Heart right ventricle (tissue), 16 donors: Measurements from ENCODE around the gene TNFRSF18. TPM values are rescaled to one million over a fixed set of nuclear protein-coding genes. Genes with fewer than 3 reads are reported as not detected.

Experiments
- ATAC-seq, 8 donors: fragments of 200-7000 bp; cut with Tn5 transposase; one replicate each; pipeline ENCODE4 v1.9.1; 2020; ENCODE audit warnings: mild to moderate bottlenecking in 8 of 8, moderate library complexity in 8 of 8, moderate number of reproducible peaks in 1 of 8
- DNase-seq, 2 donors: peaks; one replicate each; pipeline ENCODE4 v3.0.0-alpha.2; 2020
- H3K27ac ChIP-seq, 10 donors: fragments of 200-600 bp; sonication (generic) in 2 of 10; one replicate each; pipeline versions ENCODE4 v1.5.0 to v1.8.0; 2020 to 2022; ENCODE audit warnings: mild to moderate bottlenecking in 3 of 10
- H3K27me3 ChIP-seq, 7 donors: fragments of 200-600 bp; one replicate each; pipeline ENCODE4 v1.8.0; 2021 to 2022; ENCODE audit warnings: mild to moderate bottlenecking in 2 of 7
- H3K36me3 ChIP-seq, 9 donors: fragments of 200-600 bp; sonication (generic) in 1 of 9; one replicate each; pipeline versions ENCODE4 v1.5.0 to v1.8.0; 2020 to 2022; ENCODE audit warnings: mild to moderate bottlenecking in 2 of 9
- H3K4me1 ChIP-seq, 9 donors: fragments of 200-600 bp; sonication (generic) in 1 of 9; one replicate each; pipeline versions ENCODE4 v1.5.0 to v1.8.0; 2020 to 2022; ENCODE audit warnings: mild to moderate bottlenecking in 4 of 9
- H3K4me3 ChIP-seq, 10 donors: fragments of 200-600 bp; sonication (generic) in 2 of 10; one replicate each; pipeline versions ENCODE4 v1.5.0 to v1.8.0; 2020 to 2022; ENCODE audit warnings: mild to moderate bottlenecking in 7 of 10, moderate library complexity in 2 of 10
- H3K9me3 ChIP-seq, 11 donors: fragments of 200-600 bp in 10 of 11; sonication (generic) in 2 of 11; one replicate each; pipeline versions ENCODE4 v1.5.0 to v1.8.0; 2013 to 2022; ENCODE audit warnings: mild to moderate bottlenecking in 2 of 11, control low read depth in 1 of 11, moderate library complexity in 1 of 11
- CTCF ChIP-seq, 9 donors: fragments of 200-600 bp; sonication (generic) in 2 of 9; IDR thresholded peaks; one replicate each; pipeline versions ENCODE4 v1.5.0 to v1.8.0; 2021 to 2022; ENCODE audit warnings: antibody characterized with exemption in 9 of 9, mild to moderate bottlenecking in 5 of 9, moderate library complexity in 1 of 9
- WGBS, 2 donors: extraction: QIAGEN DNeasy Blood & Tissue Kit; methylation state at CpG; one replicate each; pipeline ENCODE4 v1.1.7; 2013; ENCODE audit warnings: inconsistent platforms in 1 of 2; 5-methylcytosine and 5-hydroxymethylcytosine counted together
- intact Hi-C, 10 donors: fragments of 100-400 bp; cut with DNase I; formaldehyde crosslinking; loops; one replicate each; pipeline versions ENCODE4 v1.11.1 to v1.14.2; 2022
- polyA plus RNA-seq, 2 donors: library from polyadenylated mRNA; stranded (reverse); fragments of 200-250 nt; gene quantifications; one replicate each; pipeline ENCODE4 v1.2.3, GENCODE V29; 2013
- total RNA-seq, 10 donors: library from RNA; stranded (reverse); fragmentation: NEBNext Ultra II Directional in 3 of 10; extraction: Animal tissue kit (Norgen Biotek cat#: 25700) in 3 of 10; gene quantifications; one replicate each; pipeline versions ENCODE4 v1.2.1 to v1.2.4, GENCODE V29; 2021 to 2023
- donor health status: Arrhythmogenic right ventricular cardiomyopathy.
- donor health status: ischemic (EF 13 %, LVEDD 7.1; RV severe dilation, severe dysfunction).
- donor health status: healthy with polysubstance abuse.
- donor health status: DM: no; HTN: yes; CAD: no.
- donor health status: DM: no; HTN: no; CAD: no.
- donor health status: ischemic (EF 25% LVEDD 6.9; RV normal size, moderate dysfunction).
- donor health status: ischemic (EF 25% LVEDD 5.7; RV mildly dilated, moderate dysfunction).
- donor health status: healthy.
- donor health status: DM: yes; HTN: yes; CAD: no.
- donor health status: Ischemic cardiomyopathy.
- donor health status: ischemic (EF 35%, LVEDD 5.7; RV mildly dilated, moderate dysfunction).
- donor health status: nonischemic (EF 11% LVEDD 7.7; RV severe dilation, severe dysfunction).
- donor health status: DM: yes; HTN: yes; CAD: no.
- donor health status: PGD.
- donor health status: ischemic (EF 29% LVEDD 5.4; RV normal size, mild dysfunction).
- donor health status: nonischemic (EF 23%, LVEDD 6.1; RV moderate dilation, normal function).

TNFRSF18 gene
- total and polyA plus RNA-seq, 12 donors, result 0.26 to 1.7 (median 0.38) TPM; not detected in 8

GRCh38 chr1:1157914-1158710 is 48.3 kb downstream of the TNFRSF18 start:
- Histone ChIP-seq H3K27ac (peak overlapping the region; percentile 89 to 99 (median 98)), H3K4me3 (peak overlapping the region; percentile 52 to 85 (median 74)), H3K4me1 (peaks cover 0 to 17% (median 13%) of the 10 kb centered on the region in 9 donors), H3K27me3 (peaks cover 0 to 22% (median 18%) of the 10 kb centered on the region in 7 donors), H3K36me3 (no peaks in the 10 kb centered on the region), H3K9me3 (peaks cover 0 to 7% (median 0%) of the 10 kb centered on the region in 11 donors)
- 12 to 17% methylated on average over 46 of the region's 46 CpGs for WGBS, 2 donors
- peak; percentile 54 to 63 for DNase-seq
- no peak for TF ChIP-seq CTCF (IDR thresholded peaks at IDR 0.05)
- intact Hi-C loops, result loop anchor here in 4 of 10 donors (5.0 kb wide), 2 partner anchors 44 to 74 kb away; partner anchors contain the start of genes B3GALT6 (in 3 of the 4) and SDF4 (in 3 of the 4)
- peak; percentile 58 to 74 (median 68) for ATAC-seq

- H3K36me3 ChIP-seq, result no peaks in the 10 kb centered on the region
- H3K4me1 ChIP-seq, result peaks cover 0 to 17% (median 13%) of the 10 kb centered on the region in 9 donors
- 0 to 1% methylated on average over 29 of the region's 29 CpGs for WGBS, 2 donors
- intact Hi-C loops, result loop anchor here in 4 of 10 donors (5.0 kb wide), 2 partner anchors 45 to 75 kb away; partner anchors contain the start of genes B3GALT6 (in 3 of the 4) and SDF4 (in 3 of the 4)
- TF ChIP-seq CTCF (IDR thresholded peaks at IDR 0.05), result no peak
- H3K9me3 ChIP-seq, result peaks cover 0 to 7% (median 0%) of the 10 kb centered on the region in 11 donors
- peak; percentile 89 to 96 (median 92) for ATAC-seq
- peak overlapping the region; percentile 89 to 99 (median 98) for H3K27ac ChIP-seq
- H3K4me3 ChIP-seq, result peak overlapping the region; percentile 52 to 85 (median 74)
- peaks cover 0 to 15% (median 12%) of the 10 kb centered on the region in 7 donors for H3K27me3 ChIP-seq
- peak; percentile 90 to 92 for DNase-seq
Observed at GRCh38 chr1:1157426-1157913, 48.9 kb downstream of the TNFRSF18 start.

GRCh38 chr1:1157033-1157365 is 49.4 kb downstream of the TNFRSF18 start:
- WGBS, 2 donors, result 50 to 72% methylated on average over 3 to 6 of the region's 9 CpGs
- DNase-seq, result peak in 1 of 2 donors; percentile 38
- intact Hi-C loops, result loop anchor here in 4 of 10 donors (5.0 kb wide), 2 partner anchors 45 to 75 kb away; partner anchors contain the start of genes B3GALT6 (in 3 of the 4) and SDF4 (in 3 of the 4)
- H3K27ac ChIP-seq, result peak overlapping the region in 2 of 10 donors; percentile 35 to 51
- TF ChIP-seq CTCF (IDR thresholded peaks at IDR 0.05), result no peak
- no peaks in the 10 kb centered on the region for H3K36me3 ChIP-seq
- no peak for ATAC-seq
- no peak overlapping the region for H3K4me3 ChIP-seq
- peaks cover 0 to 17% (median 13%) of the 10 kb centered on the region in 9 donors for H3K4me1 ChIP-seq
- H3K27me3 ChIP-seq, result peaks cover 0 to 10% (median 7%) of the 10 kb centered on the region in 7 donors
- peaks cover 0 to 7% (median 0%) of the 10 kb centered on the region in 11 donors for H3K9me3 ChIP-seq
